B cell (primary cell): ENCODE results near the gene ZFPM1. TPM values are rescaled to one million over a fixed set of nuclear protein-coding genes. Genes with fewer than 3 reads are reported as not detected.
A peak's percentile ranks its signal among the peaks of the same experiment; 100 is the strongest.

Experiments
- ATAC-seq: fragments of 200-7000 bp; cut with Tn5 transposase; one replicate; pipeline ENCODE4 v1.10.0; 2021; ENCODE audit warnings: low read depth, mild to moderate bottlenecking, moderate number of reproducible peaks, moderate library complexity
- CTCF ChIA-PET: fragments of 350-600 bp; sonication (Branson Sonifier 250); formaldehyde crosslinking; loops from one replicate; lab custom pipeline; 2021; ENCODE audit warnings: antibody characterized with exemption, inconsistent platforms; lab: Charles Lee
- POLR2A ChIA-PET: fragments of 350-600 bp; sonication (Branson Sonifier 250); formaldehyde crosslinking; loops from one replicate; lab custom pipeline; 2021; ENCODE audit warnings: antibody characterized with exemption; lab: Charles Lee
- DNase-seq: peaks from one replicate; pipeline ENCODE4 v3.0.0; 2013
- H2AFZ ChIP-seq: 2 replicates; pipeline ENCODE4 v1.6.1; 2012; ENCODE audit warnings: mild to moderate bottlenecking, low read depth, low read length; ENCODE audit not compliant: insufficient read depth, poor library complexity, severe bottlenecking
- H3K27ac ChIP-seq, 2 donors: 1 replicate in 1 of 2; 2 replicates in 1 of 2; pipeline ENCODE4 v1.5.1; 2012 to 2013; ENCODE audit warnings: low read length in 2 of 2, mild to moderate bottlenecking in 2 of 2, moderate library complexity in 1 of 2
- H3K27me3 ChIP-seq, 4 experiments: fragments of 200-600 bp in 1 of 4; sonication (generic) in 1 of 4; replicated peaks in 1 of 4; 1 replicate in 2 of 4; 2 replicates in 2 of 4; pipeline versions ENCODE4 v1.6.1 to v1.7.0; 2013 to 2016; ENCODE audit warnings: low read length in 3 of 4, mild to moderate bottlenecking in 2 of 4, mixed read lengths in 1 of 4, moderate library complexity in 1 of 4; ENCODE audit not compliant: insufficient read depth in 4 of 4, control insufficient read depth in 3 of 4; ENCODE audit errors: control extremely low read depth in 1 of 4
- H3K36me3 ChIP-seq, 2 experiments: replicated peaks in 1 of 2; 1 replicate in 1 of 2; 2 replicates in 1 of 2; pipeline versions ENCODE4 v1.6.1 to v1.7.1; 2013; ENCODE audit warnings: low read length in 1 of 2; ENCODE audit not compliant: insufficient read depth in 2 of 2, control insufficient read depth in 1 of 2; ENCODE audit errors: control extremely low read depth in 1 of 2, extremely low read depth in 1 of 2
- H3K4me1 ChIP-seq, 2 donors: fragments of 200-600 bp in 1 of 2; sonication (generic) in 1 of 2; 1 replicate in 1 of 2; 2 replicates in 1 of 2; pipeline versions ENCODE4 v1.5.1 to v1.6.1; 2013 to 2017; ENCODE audit warnings: low read length in 2 of 2; ENCODE audit not compliant: control insufficient read depth in 2 of 2, insufficient read depth in 2 of 2
- H3K4me2 ChIP-seq: replicated peaks from 2 replicates; pipeline ENCODE3; 2012; ENCODE audit warnings: mild to moderate bottlenecking, low read depth, low read length; ENCODE audit not compliant: poor library complexity, severe bottlenecking
- H3K4me3 ChIP-seq, 5 experiments: fragments of 200-600 bp in 1 of 5; sonication (generic) in 1 of 5; 1 replicate in 3 of 5; 2 replicates in 2 of 5; pipeline versions ENCODE4 v1.5.1 to v1.7.0; 2011 to 2016; ENCODE audit warnings: low read length in 4 of 5, mild to moderate bottlenecking in 4 of 5, low read depth in 2 of 5, control low read depth in 1 of 5, moderate library complexity in 1 of 5; ENCODE audit not compliant: insufficient read depth in 1 of 5; ENCODE audit errors: control extremely low read depth in 1 of 5, extremely low read depth in 1 of 5
- H3K79me2 ChIP-seq: fragments of 200-600 bp; sonication (generic); one replicate; pipeline ENCODE4 v1.6.0; 2016; ENCODE audit warnings: low read length; ENCODE audit not compliant: control insufficient read depth, insufficient read depth
- H3K9ac ChIP-seq: fragments of 200-600 bp; sonication (generic); 2 replicates; pipeline ENCODE4 v1.6.1; 2017; ENCODE audit warnings: mild to moderate bottlenecking, low read length, moderate library complexity
- H3K9me3 ChIP-seq, 3 donors: one replicate each; pipeline versions ENCODE4 v1.6.1 to v1.7.1; 2013; ENCODE audit warnings: low read length in 2 of 3; ENCODE audit not compliant: control insufficient read depth in 2 of 3, insufficient read depth in 1 of 3; ENCODE audit errors: control extremely low read depth in 1 of 3
- H4K20me1 ChIP-seq: 2 replicates; pipeline ENCODE4 v1.6.0; 2012; ENCODE audit warnings: mild to moderate bottlenecking, low read length; ENCODE audit not compliant: insufficient read depth, control insufficient read depth, poor library complexity, severe bottlenecking
- H3K27ac Mint-ChIP-seq: one replicate; pipeline ENCODE4 v1.8.0; 2021; ENCODE audit warnings: mixed read lengths
- H3K27me3 Mint-ChIP-seq: one replicate; pipeline ENCODE4 v1.8.0; 2021; ENCODE audit warnings: mixed read lengths
- H3K4me1 Mint-ChIP-seq: one replicate; pipeline ENCODE4 v1.8.0; 2021; ENCODE audit warnings: mixed read lengths
- H3K4me3 Mint-ChIP-seq: one replicate; pipeline ENCODE4 v1.8.0; 2021; ENCODE audit warnings: mixed read lengths
- H3K9me3 Mint-ChIP-seq: one replicate; pipeline ENCODE4 v1.8.0; 2022; ENCODE audit warnings: mixed read lengths; ENCODE audit not compliant: insufficient read depth
- CTCF ChIP-seq: fragments of 200-600 bp; IDR thresholded peaks from one replicate; pipeline ENCODE4 v1.8.0; 2022; ENCODE audit warnings: antibody characterized with exemption, mild to moderate bottlenecking
- EZH2 ChIP-seq: IDR thresholded peaks from 2 replicates; pipeline ENCODE4 v1.6.1; 2012; ENCODE audit warnings: borderline replicate concordance, low read depth, mild to moderate bottlenecking, moderate library complexity, low read length; ENCODE audit not compliant: insufficient read depth, poor library complexity, severe bottlenecking
- WGBS: methylation state at CpG from one replicate; pipeline ENCODE4 v1.1.5; 2013; ENCODE audit warnings: missing lambda C conversion rate; ENCODE audit not compliant: insufficient coverage; 5-methylcytosine and 5-hydroxymethylcytosine counted together
- intact Hi-C: fragments of 100-400 bp; cut with micrococcal nuclease; formaldehyde crosslinking; loops from one replicate; pipeline ENCODE4 v1.10.0; 2022
- polyA plus RNA-seq: library from polyadenylated mRNA; depleted of rRNA; stranded (reverse); fragments of >200 nt; gene quantifications from 2 replicates; pipeline ENCODE4 v1.2.3, GENCODE V29; 2012
- total RNA-seq, 2 donors: library from RNA; stranded (reverse); fragments of 120-200 nt in 1 of 2; gene quantifications; 1 replicate in 1 of 2; 2 replicates in 1 of 2; pipeline versions ENCODE4 v1.2.3 to v1.2.4, GENCODE V29; 2013 to 2022

ZFPM1 gene
- total and polyA plus RNA-seq, 2 donors (not counting 1 experiment from before 2014, with no cell fraction given) = 4.3 to 34.6 TPM

DNA sequence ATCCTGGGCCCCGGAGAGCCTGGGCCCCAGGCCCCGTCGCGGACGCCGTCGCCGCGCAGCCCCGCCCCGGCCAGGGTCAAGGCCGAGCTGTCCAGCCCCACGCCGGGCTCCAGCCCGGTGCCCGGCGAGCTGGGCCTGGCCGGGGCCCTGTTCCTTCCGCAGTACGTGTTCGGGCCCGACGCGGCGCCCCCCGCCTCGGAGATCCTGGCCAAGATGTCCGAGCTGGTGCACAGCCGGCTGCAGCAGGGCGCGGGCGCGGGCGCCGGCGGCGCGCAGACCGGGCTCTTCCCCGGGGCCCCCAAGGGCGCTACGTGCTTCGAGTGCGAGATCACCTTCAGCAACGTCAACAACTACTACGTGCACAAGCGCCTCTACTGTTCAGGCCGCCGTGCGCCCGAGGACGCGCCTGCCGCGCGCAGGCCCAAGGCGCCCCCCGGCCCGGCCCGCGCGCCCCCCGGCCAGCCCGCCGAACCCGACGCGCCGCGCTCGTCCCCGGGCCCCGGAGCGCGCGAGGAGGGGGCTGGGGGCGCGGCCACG lies 80.4 kb downstream of the ZFPM1 start:
- ATAC-seq = no peak
- H3K36me3 ChIP-seq = peaks cover 0 to 2% of the 10 kb centered on the region in 2 experiments
- H3K4me3 ChIP-seq = no peak overlapping the region
- no peak for DNase-seq
- Mint-ChIP-seq H3K4me1 (peaks cover 10% of the 10 kb centered on the region), H3K27me3 (no peaks in the 10 kb centered on the region), H3K9me3 (no peaks in the 10 kb centered on the region), H3K4me3 (no peak overlapping the region), H3K27ac (no peak overlapping the region)
- no peak overlapping the region for H3K9ac ChIP-seq
- H3K27ac ChIP-seq = no peak overlapping the region
- TF ChIP-seq EZH2 = no peak
- no peak for TF ChIP-seq CTCF
- H3K4me1 ChIP-seq = peaks cover 8 to 11% of the 10 kb centered on the region in 2 donors
- no peak overlapping the region for H2AFZ ChIP-seq
- H3K9me3 ChIP-seq = no peaks in the 10 kb centered on the region
- no peak overlapping the region for H3K4me2 ChIP-seq
- H3K79me2 ChIP-seq = peaks cover 10% of the 10 kb centered on the region
- WGBS = 90% methylated on average over 78 of the region's 79 CpGs
- CTCF ChIA-PET = no interaction called here
- H4K20me1 ChIP-seq = peaks cover 11% of the 10 kb centered on the region
- H3K27me3 ChIP-seq = peaks cover 0 to 4% (median 0%) of the 10 kb centered on the region in 4 experiments
- intact Hi-C loops = no loop called here
- POLR2A ChIA-PET = interaction anchor here (0.6 to 1.2 kb wide), 2 partner anchors 37 to 386 kb away, joined by 3 read pairs; partner anchors contain the start of gene ZC3H18

- Histone ChIP-seq H2AFZ (peak overlapping the region; percentile 81), H3K27ac (peak overlapping the region in 1 of 2 donors; percentile 66), H3K9me3 (no peaks in the 10 kb centered on the region), H3K4me2 (peak overlapping the region; percentile 78), H4K20me1 (peaks cover 11% of the 10 kb centered on the region), H3K4me1 (peaks cover 8 to 11% of the 10 kb centered on the region in 2 donors), H3K27me3 (peaks cover 0 to 4% (median 0%) of the 10 kb centered on the region in 4 experiments), H3K36me3 (peaks cover 0 to 2% of the 10 kb centered on the region in 2 experiments), H3K79me2 (peaks cover 10% of the 10 kb centered on the region), H3K4me3 (peak overlapping the region; percentile 18 to 79 (median 55)), H3K9ac (peak overlapping the region; percentile 68)
- CTCF ChIA-PET = no interaction called here
- POLR2A ChIA-PET = interaction anchor here (0.8 to 1.2 kb wide), 2 partner anchors 36 to 81 kb away, joined by 3 to 4 read pairs; partner anchors contain the start of genes ZC3H18 and ZFPM1
- Mint-ChIP-seq H3K4me1 (peaks cover 10% of the 10 kb centered on the region), H3K27ac (no peak overlapping the region), H3K27me3 (no peaks in the 10 kb centered on the region), H3K4me3 (peak overlapping the region; percentile 64), H3K9me3 (no peaks in the 10 kb centered on the region)
- peak; percentile 89 for DNase-seq
- ATAC-seq = peak; percentile 81
- intact Hi-C loops = loop anchor here (1.0 kb wide), 2 partner anchors 36 to 82 kb away; partner anchors contain the start of gene ZC3H18
- 14% methylated on average over 114 of the region's 114 CpGs for WGBS
- TF ChIP-seq CTCF (no peak), EZH2 (no peak)
These were observed 81.0 kb downstream of the ZFPM1 start for GRCh38 chr16:88533932-88534637.
